VCaP (cell line): ENCODE results near the gene PYGO2.

Experiments
- H3K27ac ChIP-seq: fragments of 450-650 bp; 2 replicates; pipeline ENCODE4 v1.5.1; 2017
- CTCF ChIP-seq: fragments of 450-650 bp; conservative IDR thresholded peaks from 2 replicates; pipeline ENCODE4 v1.5.1; 2017; ENCODE audit warnings: mild to moderate bottlenecking, moderate library complexity

Gene PYGO2

GRCh38 chr1:154934358-154934948 is 27.1 kb downstream of the PYGO2 start:
- no peak for TF ChIP-seq CTCF
- peak overlapping the region; percentile 71 for H3K27ac ChIP-seq

- no peak for TF ChIP-seq CTCF
- H3K27ac ChIP-seq = peak overlapping the region; percentile 71
Observed at GRCh38 chr1:154931940-154932487, 29.6 kb downstream of the PYGO2 start.

- no peak for TF ChIP-seq CTCF
- H3K27ac ChIP-seq = no peak overlapping the region
Observed at GRCh38 chr1:154926201-154926600, 35.4 kb downstream of the PYGO2 start.

- H3K27ac ChIP-seq = no peak overlapping the region
- no peak for TF ChIP-seq CTCF
Observed at GRCh38 chr1:154925335-154926170, 36.0 kb downstream of the PYGO2 start.

- no peak overlapping the region for H3K27ac ChIP-seq
- no peak for TF ChIP-seq CTCF
Observed at GRCh38 chr1:154923695-154924094, 37.9 kb downstream of the PYGO2 start.

GRCh38 chr1:154913273-154913672 is 48.3 kb downstream of the PYGO2 start:
- no peak for TF ChIP-seq CTCF
- peak overlapping the region; percentile 2; the same call in 1 of the 2 replicates for H3K27ac ChIP-seq

GRCh38 chr1:154912755-154913154 is 48.8 kb downstream of the PYGO2 start:
- H3K27ac ChIP-seq = peak overlapping the region; percentile 2; the same call in 1 of the 2 replicates
- TF ChIP-seq CTCF = no peak
